ENCODE results near the gene ATP5F1A. TPM values are rescaled to one million over a fixed set of nuclear protein-coding genes. Genes with fewer than 3 reads are reported as not detected.

ATP5F1A gene
- 1,000 to 10,000 TPM in 1 of 9 donors, 100 to 1,000 TPM in 8; 597 to 1,012 (median 711) TPM for total RNA-seq
- 100 to 1,000 TPM; 194 to 697 (median 252) TPM for polyA plus RNA-seq
- long read RNA-seq, donor 1, full-length matches to known transcripts = 331 of 683 reads
- long read RNA-seq, donor 1, partial matches to known transcripts = 352 of 683 reads
- long read RNA-seq, donor 1, other reads (novel, unspliced or antisense) = 0 of 683 reads
- long read RNA-seq, donor 2, full-length matches to known transcripts = 216 of 576 reads
- long read RNA-seq, donor 2, partial matches to known transcripts = 360 of 576 reads
- long read RNA-seq, donor 2, other reads (novel, unspliced or antisense) = 0 of 576 reads
- long read RNA-seq, donor 3, full-length matches to known transcripts = 259 of 549 reads
- long read RNA-seq, donor 3, partial matches to known transcripts = 290 of 549 reads
- long read RNA-seq, donor 3, other reads (novel, unspliced or antisense) = 0 of 549 reads
- long read RNA-seq, donor 4, full-length matches to known transcripts = 1,465 of 1,534 reads
- long read RNA-seq, donor 4, partial matches to known transcripts = 52 of 1,534 reads
- long read RNA-seq, donor 4, other reads (novel, unspliced or antisense) = 17 of 1,534 reads
- long read RNA-seq, donor 5, full-length matches to known transcripts = 1,615 of 1,670 reads
- long read RNA-seq, donor 5, partial matches to known transcripts = 40 of 1,670 reads
- long read RNA-seq, donor 5, other reads (novel, unspliced or antisense) = 15 of 1,670 reads
- long read RNA-seq, donor 6, full-length matches to known transcripts = 686 of 751 reads
- long read RNA-seq, donor 6, partial matches to known transcripts = 57 of 751 reads
- long read RNA-seq, donor 6, other reads (novel, unspliced or antisense) = 8 of 751 reads
- long read RNA-seq, donor 7, full-length matches to known transcripts = 127 of 350 reads
- long read RNA-seq, donor 7, partial matches to known transcripts = 223 of 350 reads
- long read RNA-seq, donor 7, other reads (novel, unspliced or antisense) = 0 of 350 reads
- long read RNA-seq, donor 8, full-length matches to known transcripts = 430 of 762 reads
- long read RNA-seq, donor 8, partial matches to known transcripts = 332 of 762 reads
- long read RNA-seq, donor 8, other reads (novel, unspliced or antisense) = 0 of 762 reads
- long read RNA-seq, donor 9, full-length matches to known transcripts = 279 of 654 reads
- long read RNA-seq, donor 9, partial matches to known transcripts = 375 of 654 reads
- long read RNA-seq, donor 9, other reads (novel, unspliced or antisense) = 0 of 654 reads
- long read RNA-seq, donor 10, full-length matches to known transcripts = 129 of 236 reads
- long read RNA-seq, donor 10, partial matches to known transcripts = 107 of 236 reads
- long read RNA-seq, donor 10, other reads (novel, unspliced or antisense) = 0 of 236 reads

DNA sequence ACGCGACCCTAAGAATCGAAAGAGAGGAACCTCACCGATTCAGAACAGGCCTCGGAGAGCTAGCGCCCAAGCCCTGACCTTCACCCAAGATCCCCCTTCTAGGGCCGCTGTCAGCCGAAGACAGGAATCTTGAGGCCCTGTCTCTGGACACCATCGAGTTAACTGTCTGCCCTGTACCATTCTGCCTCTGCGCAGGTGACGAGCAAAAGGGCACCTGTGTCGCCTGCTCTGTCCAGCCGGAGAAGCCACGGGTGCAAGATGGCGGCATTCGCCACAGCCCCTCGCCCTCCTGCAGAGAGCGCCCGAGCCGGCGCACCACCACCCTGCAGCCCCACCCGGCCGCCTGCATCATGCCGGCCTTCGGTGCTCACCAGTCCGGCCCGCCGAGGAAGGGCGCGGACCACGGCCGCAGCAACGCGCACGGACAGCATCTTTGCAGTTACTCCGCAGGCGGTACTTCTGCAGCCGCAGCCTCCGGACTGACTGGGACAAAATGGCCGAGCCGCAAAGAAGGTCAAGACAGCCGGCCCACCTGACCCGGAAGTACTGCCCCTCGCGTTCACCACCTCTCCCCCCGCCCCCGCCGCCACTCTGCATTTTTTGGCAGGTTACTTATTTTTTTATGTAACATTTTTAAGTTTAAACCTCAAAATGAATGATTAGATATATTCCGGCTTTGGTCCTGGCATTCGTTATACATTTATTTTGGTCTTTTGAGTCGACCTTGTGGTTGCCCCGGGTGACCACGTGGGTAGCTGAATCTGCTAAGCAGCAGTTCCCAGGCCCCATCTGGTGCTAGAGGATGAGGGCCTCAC lies at the start of gene ATP5F1A:
Gene ATP5F1A, minus strand, starts transcription at position 496 of the 815 bp plus-strand sequence. Its CDS starts 65 bp downstream, at position 431.
- H3K27me3 ChIP-seq = no peaks in the 10 kb centered on the region
- WGBS, 4 donors = 0 to 1% (median 1%) methylated on average over 23 to 53 of the region's 53 CpGs
- peak within 1 kb of the TSS; percentile 45 to 95 (median 88) for H3K27ac ChIP-seq
- H3K9me3 ChIP-seq (replicated peaks in 1 of 3) = no peaks in the 10 kb centered on the region
- H3K36me3 ChIP-seq (replicated peaks in 1 of 2) = peaks cover 0 to 20% of the 10 kb centered on the region in 2 donors
- DNase-seq = peak; percentile 86 to 97 (median 90)
- peak; percentile 71 to 95 for TF ChIP-seq POLR2A (IDR thresholded peaks at IDR 0.05)
- TF ChIP-seq, protein P1, sequence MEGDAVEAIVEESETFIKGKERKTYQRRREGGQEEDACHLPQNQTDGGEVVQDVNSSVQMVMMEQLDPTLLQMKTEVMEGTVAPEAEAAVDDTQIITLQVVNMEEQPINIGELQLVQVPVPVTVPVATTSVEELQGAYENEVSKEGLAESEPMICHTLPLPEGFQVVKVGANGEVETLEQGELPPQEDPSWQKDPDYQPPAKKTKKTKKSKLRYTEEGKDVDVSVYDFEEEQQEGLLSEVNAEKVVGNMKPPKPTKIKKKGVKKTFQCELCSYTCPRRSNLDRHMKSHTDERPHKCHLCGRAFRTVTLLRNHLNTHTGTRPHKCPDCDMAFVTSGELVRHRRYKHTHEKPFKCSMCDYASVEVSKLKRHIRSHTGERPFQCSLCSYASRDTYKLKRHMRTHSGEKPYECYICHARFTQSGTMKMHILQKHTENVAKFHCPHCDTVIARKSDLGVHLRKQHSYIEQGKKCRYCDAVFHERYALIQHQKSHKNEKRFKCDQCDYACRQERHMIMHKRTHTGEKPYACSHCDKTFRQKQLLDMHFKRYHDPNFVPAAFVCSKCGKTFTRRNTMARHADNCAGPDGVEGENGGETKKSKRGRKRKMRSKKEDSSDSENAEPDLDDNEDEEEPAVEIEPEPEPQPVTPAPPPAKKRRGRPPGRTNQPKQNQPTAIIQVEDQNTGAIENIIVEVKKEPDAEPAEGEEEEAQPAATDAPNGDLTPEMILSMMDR (IDR thresholded peaks at IDR 0.05) = no peak
- H3K4me3 ChIP-seq = peak within 1 kb of the TSS; percentile 32 to 100 (median 91)
- intact Hi-C loops (cut with DNase I) = no loop called here
- peaks cover 19 to 42% of the 10 kb centered on the region in 2 donors for H3K4me1 ChIP-seq (replicated peaks in 1 of 2)

DNA sequence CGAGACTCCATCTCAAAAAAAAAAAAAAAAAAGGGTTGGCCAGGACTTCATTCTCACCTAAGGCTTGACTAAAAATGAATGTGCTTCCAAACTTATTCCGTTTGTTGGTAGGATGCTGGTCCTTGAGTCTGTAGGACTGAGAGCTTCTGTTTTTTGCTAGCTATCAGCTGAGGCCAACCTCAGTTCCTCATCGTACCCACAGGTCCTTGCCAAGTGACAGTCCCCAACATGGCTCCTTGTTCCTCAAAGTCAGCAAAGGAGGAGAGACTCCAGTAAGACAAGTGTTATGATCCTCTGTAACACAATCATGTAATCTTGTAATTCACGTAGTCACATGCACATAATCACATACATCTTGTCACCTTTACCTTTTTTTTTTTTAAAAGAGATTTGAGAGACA lies 43.1 kb upstream of the ATP5F1A start:
- no peak for DNase-seq
- no peak for TF ChIP-seq POLR2A (IDR thresholded peaks at IDR 0.05)
- TF ChIP-seq, protein P1 (IDR thresholded peaks at IDR 0.05) = no peak
- no peaks in the 10 kb centered on the region for H3K36me3 ChIP-seq (replicated peaks in 1 of 2)
- no peaks in the 10 kb centered on the region for H3K9me3 ChIP-seq (replicated peaks in 1 of 3)
- no peaks in the 10 kb centered on the region for H3K4me1 ChIP-seq (replicated peaks in 1 of 2)
- H3K4me3 ChIP-seq = no peak overlapping the region
- H3K27ac ChIP-seq = no peak overlapping the region
- intact Hi-C loops (cut with DNase I) = no loop called here
- WGBS, 4 donors = 85 to 94% (median 90%) methylated on average over 4 of the region's 4 CpGs
- no peaks in the 10 kb centered on the region for H3K27me3 ChIP-seq

DNA sequence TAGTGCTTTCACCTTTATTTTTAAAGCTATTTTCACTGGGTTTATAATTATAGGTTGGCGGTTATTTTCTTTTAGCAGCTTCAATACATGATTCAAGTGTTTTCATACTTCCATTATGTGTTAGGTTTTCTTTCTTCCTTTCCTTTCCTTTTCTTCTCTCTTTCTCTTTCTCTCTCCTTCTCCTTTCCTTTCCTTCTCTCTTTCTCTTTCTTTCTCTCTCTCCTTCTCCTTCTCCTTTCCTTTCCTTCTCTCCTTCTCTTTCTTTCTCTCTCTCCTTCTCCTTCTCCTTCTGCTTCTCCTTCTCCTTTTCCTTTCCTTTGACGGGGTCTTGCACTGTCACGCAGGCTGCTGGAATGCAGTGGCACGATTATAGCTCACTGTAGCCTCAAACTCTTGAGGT lies 42.1 kb upstream of the ATP5F1A start:
- H3K27me3 ChIP-seq = no peaks in the 10 kb centered on the region
- intact Hi-C loops (cut with DNase I) = no loop called here
- TF ChIP-seq POLR2A (IDR thresholded peaks at IDR 0.05) = no peak
- TF ChIP-seq, protein P1 (IDR thresholded peaks at IDR 0.05) = no peak

More for the DNA sequence above, 42.1 kb upstream of the ATP5F1A start:
- 92 to 98% (median 96%) methylated on average over 4 of the region's 4 CpGs for WGBS, 4 donors
- Histone ChIP-seq H3K27ac (no peak overlapping the region), H3K36me3 (replicated peaks in 1 of 2) (no peaks in the 10 kb centered on the region), H3K9me3 (replicated peaks in 1 of 3) (no peaks in the 10 kb centered on the region), H3K4me3 (no peak overlapping the region), H3K4me1 (replicated peaks in 1 of 2) (no peaks in the 10 kb centered on the region)
- DNase-seq = no peak

Data from adrenal gland (tissue), 19 donors.